Stimulated activated CD4-positive, alpha-beta T cell treated with anti-CD3 and anti-CD28 coated beads, Interleukin-12 subunit alpha, Interleukin-12 subunit beta, amount 100 ng/mL, for 48 hours (primary cell): ENCODE data around the gene CD44.

Experiments
- DNase-seq, 3 donors: peaks; one replicate each; pipeline ENCODE4 v3.0.0-alpha.2; 2020; ENCODE audit warnings: low read depth in 2 of 3, low spot score in 1 of 3

Gene CD44

DNA sequence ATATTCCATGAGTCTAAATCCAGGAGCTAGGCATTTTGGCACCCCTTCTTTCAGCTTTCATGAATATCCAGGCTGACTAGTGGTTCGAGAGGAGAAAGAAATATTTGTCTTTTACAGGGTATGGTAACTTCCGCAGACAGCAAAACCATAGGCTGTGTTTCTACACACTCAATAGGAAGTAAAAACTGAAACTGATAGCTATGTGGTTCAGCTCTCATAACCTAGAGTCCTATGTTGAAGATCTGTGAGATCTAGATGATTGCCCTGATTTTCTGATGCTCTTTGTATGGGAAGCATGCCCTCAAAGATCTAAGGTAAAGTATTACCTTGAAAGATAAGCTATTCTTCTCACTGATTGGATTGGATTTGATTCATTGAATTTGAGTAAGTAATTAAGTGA is 118.3 kb downstream of the CD44 start:
- no peak for DNase-seq

- no peak for DNase-seq
These were observed 120.6 kb downstream of the CD44 start for GRCh38 chr11:35259529-35259928.

DNA sequence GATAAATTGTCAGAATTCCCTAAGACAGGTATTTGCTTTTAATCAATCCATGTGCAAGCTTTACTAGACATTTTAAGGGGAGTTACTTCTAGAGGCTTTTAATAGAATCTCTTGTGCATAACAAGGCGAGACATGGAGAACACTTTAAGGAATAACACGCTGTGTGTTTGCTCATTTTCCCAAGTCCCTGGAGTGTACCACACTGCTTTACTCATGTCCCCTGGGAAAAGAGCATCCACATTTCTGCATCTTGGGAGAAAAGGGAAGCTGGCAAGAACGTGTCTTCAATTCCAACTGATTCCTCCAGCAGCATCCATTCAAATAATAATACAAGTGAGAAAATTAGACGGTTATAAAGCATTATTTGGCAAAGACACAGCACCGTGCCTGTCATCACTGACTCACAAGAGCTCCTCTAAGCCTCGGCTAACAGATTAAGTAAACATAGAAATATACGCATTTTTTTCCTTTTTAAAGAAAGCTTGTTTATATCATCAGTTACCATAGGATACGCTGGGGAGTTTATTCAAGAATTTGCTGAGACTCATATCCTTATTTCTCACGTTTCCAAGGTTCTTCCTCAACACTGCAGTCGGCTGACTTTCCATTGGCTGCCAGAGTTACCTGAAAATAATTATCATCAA is 121.5 kb downstream of the CD44 start:
- DNase-seq: no peak

DNA sequence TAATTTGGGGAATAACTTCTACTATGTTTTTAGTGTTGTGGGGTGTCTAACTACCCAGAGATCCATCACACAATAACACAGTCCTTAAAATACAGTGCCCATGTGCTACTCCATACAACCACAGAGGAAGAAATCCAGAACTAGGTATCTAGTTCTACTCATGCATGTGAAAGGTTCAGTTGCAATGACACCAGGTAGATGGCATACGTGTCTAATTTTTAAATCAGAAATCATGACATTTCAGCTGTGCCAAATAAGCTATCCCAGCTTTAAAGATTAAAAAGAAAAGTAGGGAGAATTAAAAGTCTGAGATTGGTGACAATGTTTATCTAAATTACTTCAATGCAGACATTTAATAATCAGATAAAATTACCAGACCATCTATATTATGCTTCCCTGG is 122.2 kb downstream of the CD44 start:
- DNase-seq: no peak

GRCh38 chr11:35262056-35262455 is 123.1 kb downstream of the CD44 start:
- no peak for DNase-seq

DNA sequence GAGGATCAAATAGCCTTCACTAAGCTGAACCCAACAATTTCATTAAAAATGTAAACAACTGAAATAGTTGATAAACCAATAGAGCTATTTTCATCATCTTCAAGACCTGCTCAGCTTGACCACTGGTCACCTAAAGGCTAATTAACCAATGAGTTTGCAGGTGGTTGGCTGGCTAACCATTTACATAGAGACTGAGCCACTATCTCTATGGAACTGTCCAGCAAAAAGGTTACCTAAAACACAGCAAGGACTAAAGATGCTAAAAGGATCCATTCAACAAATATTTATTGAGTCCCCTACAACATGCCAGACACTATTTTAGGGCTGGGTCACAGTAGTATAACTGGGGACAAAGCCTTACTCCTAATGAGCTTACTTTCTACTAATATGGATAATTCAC is 123.8 kb downstream of the CD44 start:
- no peak for DNase-seq

DNA sequence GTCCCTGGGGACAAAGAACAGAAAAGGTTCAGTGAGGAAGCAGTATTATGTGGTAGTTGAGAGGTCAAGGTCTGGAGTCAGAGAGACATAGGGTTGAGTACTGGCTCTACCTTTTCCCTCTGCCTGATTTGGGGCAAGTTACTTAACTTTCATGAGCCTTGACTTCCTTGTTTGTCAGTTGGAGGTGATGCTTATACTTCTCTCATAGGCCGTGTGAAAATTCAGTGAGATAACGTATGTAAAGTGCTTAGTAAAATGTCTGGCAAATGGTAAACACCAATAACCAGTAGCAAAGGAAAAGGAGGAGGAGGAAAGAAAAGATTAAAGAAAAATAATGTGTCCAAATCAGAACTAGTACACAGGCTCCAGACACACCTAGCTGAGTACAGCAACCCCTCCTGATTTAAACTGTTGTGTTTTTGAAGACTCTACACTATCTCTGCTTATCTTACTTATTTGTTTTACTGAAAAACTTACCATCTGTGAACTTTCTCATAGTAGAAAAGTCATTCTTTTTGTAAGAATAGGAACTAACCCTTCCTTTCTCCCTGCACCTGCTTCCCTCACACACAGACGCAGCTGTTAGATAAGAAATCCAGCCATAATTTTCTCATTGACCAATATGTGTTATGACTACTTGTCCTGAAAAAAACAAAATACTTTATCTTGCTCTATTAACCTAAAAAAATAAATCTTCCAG is 126.9 kb downstream of the CD44 start:
- no peak for DNase-seq

DNA sequence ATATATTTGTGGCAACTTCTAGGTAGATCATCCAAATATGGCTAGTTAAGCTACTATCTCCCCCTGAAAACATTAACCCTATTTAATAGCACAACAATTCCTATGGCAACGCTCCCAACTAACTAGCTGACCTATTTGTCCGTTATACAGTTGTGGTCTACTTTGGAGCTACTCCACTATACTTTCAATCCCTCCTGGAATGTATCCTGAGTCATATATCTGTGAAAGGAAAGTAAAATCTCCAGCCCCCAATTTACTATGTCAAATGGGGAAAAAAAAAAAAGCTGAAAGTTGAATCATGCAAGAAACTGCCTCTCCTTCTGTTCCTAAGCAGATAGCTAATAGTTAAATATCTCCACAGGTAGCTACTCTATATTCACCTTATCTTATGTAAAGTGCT is 128.5 kb downstream of the CD44 start:
- no peak for DNase-seq

GRCh38 chr11:35270342-35270741 is 131.4 kb downstream of the CD44 start:
- no peak for DNase-seq

DNA sequence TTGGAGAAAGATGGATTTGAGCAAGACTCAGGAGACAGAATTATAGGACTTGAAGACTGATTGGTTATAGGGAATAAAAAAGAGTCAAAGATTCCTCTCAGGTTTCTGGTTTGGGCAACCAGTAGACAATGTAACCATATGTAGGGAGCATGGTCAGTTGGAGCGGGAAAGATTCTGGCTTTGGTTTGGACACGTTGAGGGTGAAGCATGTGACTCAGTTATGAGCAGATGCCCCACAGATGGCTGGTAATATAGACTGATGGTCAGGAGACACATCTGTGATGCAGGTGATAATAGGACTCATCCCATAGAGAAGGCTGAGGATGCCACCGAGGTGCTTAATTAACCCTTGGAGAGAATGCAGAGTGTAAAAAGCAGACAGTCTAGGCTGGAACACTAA is 132.1 kb downstream of the CD44 start:
- DNase-seq: no peak

- peak; percentile 33 to 49 (median 47) for DNase-seq
These were observed 133.5 kb downstream of the CD44 start for GRCh38 chr11:35272391-35272902.

GRCh38 chr11:35274909-35275785 is 136.2 kb downstream of the CD44 start:
- no peak for DNase-seq

DNA sequence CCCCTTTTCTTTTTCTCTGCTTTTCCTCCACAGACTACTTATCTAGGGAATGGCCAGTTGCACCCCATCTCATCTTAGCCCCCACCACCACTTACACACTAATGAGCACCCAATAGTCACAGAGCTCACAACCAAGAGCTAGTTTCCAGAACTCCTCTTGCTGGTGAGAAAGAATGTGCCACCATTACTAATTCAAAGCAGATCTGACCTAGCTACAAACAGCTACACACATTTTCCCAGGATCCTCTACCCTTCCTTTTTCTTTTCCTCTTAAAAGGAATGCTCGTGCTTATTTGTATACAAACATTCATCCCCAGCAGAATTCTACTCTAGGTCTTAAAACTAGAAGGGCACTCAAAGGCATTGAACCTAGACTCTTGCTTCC is 136.8 kb downstream of the CD44 start:
- DNase-seq: no peak

DNA sequence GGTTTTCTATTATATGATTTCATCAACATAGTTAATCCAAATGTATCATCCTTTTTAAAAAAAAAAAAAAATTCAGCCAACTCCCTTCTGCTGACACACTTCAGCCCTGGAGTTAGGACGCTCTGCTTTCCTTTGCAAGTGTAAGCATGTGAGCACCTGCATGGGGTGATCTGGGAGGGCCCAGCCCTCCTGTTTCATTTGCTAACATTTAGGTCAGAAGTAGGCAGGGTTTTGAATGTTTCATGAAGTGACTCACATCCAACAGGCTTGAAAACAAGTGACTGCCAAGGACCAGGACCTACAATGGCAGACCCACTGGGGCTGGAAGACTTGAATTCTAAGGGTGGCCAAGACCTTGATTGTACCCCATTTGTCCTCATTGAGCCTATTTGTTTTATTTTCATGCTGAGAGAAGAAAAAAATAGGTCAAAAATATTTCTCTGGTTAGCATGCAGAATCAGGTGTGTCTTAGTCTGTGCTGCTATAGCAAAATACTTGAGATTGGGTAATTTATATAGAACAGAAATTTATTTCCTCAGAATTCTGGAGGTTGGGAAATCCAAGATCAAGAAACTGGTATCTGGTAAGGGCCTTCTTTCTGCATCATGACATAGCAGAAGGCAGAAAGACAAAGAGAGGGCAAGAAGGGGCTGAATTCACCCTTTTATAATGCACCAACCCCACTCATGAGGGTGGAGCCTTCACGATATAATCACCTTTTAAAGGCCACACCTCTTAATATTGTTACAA is 137.6 kb downstream of the CD44 start:
- peak in 1 of 3 donors; percentile 8 for DNase-seq

GRCh38 chr11:35277827-35278226 is 138.9 kb downstream of the CD44 start:
- no peak for DNase-seq

GRCh38 chr11:35280727-35281126 is 141.8 kb downstream of the CD44 start:
- no peak for DNase-seq

GRCh38 chr11:35281169-35281688 is 142.3 kb downstream of the CD44 start:
- DNase-seq: no peak
